ENCODE results near the gene CATSPER1. TPM values are rescaled to one million over a fixed set of nuclear protein-coding genes. Genes with fewer than 3 reads are reported as not detected.

Gene CATSPER1
- total RNA-seq, 4 donors from 2014 or later, result not detected

DNA sequence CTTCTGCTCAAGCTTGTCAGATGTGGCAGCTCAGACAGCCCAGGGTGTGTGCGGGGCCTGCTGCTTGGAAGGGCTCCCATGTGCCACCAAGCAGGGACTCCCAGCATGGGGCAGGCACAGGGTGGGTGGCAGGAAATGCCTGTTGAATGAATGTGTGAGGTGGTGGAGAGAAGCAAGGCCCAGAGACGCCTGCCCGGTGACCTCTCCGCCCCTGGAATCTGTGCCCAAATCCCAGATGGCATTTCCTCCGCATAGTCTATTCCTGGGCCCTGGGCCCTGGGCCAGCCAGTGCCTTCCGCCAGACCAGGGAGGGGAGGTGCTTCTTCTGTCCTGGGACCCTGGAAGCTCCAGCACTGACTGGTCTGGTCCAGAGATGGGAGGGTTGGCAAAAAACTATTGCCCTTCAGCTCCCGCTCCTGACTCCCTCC lies 10.8 kb downstream of the CATSPER1 start:
- peaks cover 0 to 17% of the 10 kb centered on the region in 2 donors for H3K27me3 ChIP-seq
- no peak overlapping the region for H3K4me3 ChIP-seq
- H3K36me3 ChIP-seq, result no peaks in the 10 kb centered on the region
- no peak for DNase-seq
- TF ChIP-seq, protein P1, sequence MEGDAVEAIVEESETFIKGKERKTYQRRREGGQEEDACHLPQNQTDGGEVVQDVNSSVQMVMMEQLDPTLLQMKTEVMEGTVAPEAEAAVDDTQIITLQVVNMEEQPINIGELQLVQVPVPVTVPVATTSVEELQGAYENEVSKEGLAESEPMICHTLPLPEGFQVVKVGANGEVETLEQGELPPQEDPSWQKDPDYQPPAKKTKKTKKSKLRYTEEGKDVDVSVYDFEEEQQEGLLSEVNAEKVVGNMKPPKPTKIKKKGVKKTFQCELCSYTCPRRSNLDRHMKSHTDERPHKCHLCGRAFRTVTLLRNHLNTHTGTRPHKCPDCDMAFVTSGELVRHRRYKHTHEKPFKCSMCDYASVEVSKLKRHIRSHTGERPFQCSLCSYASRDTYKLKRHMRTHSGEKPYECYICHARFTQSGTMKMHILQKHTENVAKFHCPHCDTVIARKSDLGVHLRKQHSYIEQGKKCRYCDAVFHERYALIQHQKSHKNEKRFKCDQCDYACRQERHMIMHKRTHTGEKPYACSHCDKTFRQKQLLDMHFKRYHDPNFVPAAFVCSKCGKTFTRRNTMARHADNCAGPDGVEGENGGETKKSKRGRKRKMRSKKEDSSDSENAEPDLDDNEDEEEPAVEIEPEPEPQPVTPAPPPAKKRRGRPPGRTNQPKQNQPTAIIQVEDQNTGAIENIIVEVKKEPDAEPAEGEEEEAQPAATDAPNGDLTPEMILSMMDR (IDR thresholded peaks at IDR 0.05), result no peak
- no peak for TF ChIP-seq POLR2A (IDR thresholded peaks at IDR 0.05)
- H3K27ac ChIP-seq, result no peak overlapping the region
- H3K4me1 ChIP-seq, result peaks cover 0 to 6% (median 1%) of the 10 kb centered on the region in 4 donors
- H3K9me3 ChIP-seq, result no peaks in the 10 kb centered on the region

DNA sequence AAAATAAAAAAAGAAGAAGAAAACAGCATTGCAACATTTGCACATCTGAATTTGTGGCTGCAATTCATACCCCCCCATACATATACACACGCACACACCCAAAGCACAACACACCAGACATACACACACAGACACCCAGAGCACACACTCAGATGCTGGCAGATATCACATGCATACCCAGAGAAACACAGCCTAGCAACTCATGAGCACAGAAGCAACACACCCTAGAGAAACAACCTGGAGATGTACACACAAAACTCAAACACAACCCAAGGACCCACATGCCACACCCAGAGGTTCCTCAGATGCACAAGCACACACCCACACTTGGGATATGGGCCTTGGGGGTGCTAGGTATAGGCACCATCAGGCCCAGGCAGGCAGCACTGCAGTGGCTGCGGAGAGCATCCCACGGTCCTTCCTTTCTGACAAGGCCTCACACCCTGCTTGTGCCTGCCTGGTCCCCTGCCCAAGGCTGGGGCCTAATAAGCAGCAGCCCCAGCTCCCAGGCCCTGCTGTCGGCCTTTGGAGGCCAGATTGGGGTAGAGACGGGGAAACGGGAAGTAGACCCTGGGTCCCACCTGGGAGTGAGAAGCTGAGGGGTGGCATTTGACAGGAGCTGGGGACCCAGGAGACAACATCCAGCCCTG lies 11.3 kb downstream of the CATSPER1 start:
- Histone ChIP-seq H3K4me3 (no peak overlapping the region), H3K36me3 (no peaks in the 10 kb centered on the region), H3K27me3 (peaks cover 0 to 17% of the 10 kb centered on the region in 2 donors), H3K27ac (no peak overlapping the region), H3K9me3 (no peaks in the 10 kb centered on the region), H3K4me1 (peaks cover 0 to 6% (median 1%) of the 10 kb centered on the region in 4 donors)
- no peak for DNase-seq
- TF ChIP-seq POLR2A (IDR thresholded peaks at IDR 0.05), result no peak
- TF ChIP-seq, protein P1 (IDR thresholded peaks at IDR 0.05), result no peak

DNA sequence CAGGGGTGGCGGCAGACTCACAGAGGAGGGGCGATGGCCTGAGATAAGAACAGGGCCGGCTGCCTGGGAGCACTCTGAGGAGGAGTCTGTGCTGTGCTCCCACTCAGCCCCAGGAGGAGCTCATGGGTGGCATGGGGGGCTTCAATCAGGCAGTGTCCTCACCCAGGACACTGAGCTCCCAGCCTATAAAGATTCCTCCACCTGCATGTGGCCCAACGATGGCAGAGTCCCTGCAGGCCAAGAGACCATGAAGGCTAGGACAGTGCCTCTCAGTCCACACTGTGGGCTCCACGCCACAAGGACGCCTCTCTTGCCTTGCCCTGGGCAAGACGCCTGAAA lies 12.5 kb downstream of the CATSPER1 start:
- Histone ChIP-seq H3K27me3 (peaks cover 0 to 17% of the 10 kb centered on the region in 2 donors), H3K9me3 (no peaks in the 10 kb centered on the region), H3K4me1 (peaks cover 0 to 6% (median 1%) of the 10 kb centered on the region in 4 donors), H3K36me3 (no peaks in the 10 kb centered on the region), H3K4me3 (no peak overlapping the region), H3K27ac (no peak overlapping the region)
- DNase-seq, result no peak
- TF ChIP-seq POLR2A (IDR thresholded peaks at IDR 0.05), result no peak
- TF ChIP-seq, protein P1 (IDR thresholded peaks at IDR 0.05), result no peak

DNA sequence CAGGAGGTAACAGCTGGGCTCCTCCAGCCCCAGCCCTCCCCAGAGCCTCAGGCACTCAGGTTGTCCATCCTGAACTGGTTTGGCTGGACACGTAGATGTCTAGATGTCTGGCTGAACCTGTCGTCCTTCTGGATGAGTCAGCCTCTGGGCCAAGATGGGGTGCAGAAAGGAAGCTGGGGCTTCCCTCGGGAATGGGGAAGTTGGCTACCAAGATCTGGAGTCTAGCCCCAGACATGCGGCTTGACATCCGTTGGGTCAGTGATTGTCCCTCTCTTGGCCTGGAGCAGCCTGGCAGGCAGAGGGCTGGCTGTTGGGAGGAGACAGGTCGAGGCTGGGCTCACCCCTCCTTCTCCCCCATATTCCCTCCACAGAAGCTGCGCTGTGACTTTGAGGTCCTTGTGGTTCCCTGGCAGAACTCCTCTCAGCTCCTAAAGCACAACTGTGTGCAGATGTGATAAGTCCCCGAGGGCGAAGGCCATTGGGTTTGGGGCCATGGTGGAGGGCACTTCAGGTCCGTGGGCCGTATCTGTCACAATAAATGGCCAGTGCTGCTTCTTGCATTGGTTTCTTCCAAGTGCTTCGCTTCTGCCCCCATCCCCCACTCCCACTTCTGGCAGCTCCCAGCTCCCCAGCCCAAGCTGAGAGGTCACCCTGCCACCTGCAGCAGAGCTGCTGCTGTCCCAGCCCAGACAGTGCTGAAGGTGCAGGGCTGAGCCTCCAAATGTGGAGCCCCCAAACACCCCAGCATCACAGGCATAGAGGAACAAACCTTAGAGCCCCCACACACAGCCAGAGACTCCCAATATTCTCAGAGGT lies 13.1 kb downstream of the CATSPER1 start:
- no peak overlapping the region for H3K27ac ChIP-seq
- H3K9me3 ChIP-seq, result no peaks in the 10 kb centered on the region
- no peak overlapping the region for H3K4me3 ChIP-seq
- peaks cover 0 to 6% (median 1%) of the 10 kb centered on the region in 4 donors for H3K4me1 ChIP-seq
- H3K27me3 ChIP-seq, result peaks cover 0 to 17% of the 10 kb centered on the region in 2 donors
- no peaks in the 10 kb centered on the region for H3K36me3 ChIP-seq
- DNase-seq, result no peak
- TF ChIP-seq, protein P1 (IDR thresholded peaks at IDR 0.05), result no peak
- TF ChIP-seq POLR2A (IDR thresholded peaks at IDR 0.05), result no peak

DNA sequence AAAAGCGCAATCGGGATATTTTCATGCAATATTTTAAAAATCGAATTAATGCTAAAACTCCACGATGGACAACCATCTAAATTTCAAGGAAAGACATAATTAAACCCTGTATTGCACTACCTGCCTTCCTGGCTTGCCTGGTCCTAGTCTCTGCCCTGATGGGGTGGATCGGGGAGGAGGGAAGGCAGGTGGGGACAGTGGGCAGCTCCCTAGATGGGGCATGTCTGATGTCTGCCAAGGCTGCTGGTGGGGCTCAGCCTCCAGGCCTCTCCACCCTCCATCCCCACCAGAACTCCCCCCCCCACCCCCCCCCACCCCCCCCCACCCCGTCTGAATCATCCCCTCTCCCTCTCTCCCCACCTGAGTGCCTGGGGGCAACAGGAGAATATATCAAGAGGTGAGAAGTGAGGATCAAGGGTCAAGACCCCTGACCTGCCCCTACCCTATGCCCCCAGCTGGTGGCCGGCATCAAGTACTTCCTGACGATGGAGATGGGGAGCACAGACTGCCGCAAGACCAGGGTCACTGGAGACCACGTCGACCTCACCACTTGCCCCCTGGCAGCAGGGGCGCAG lies 13.8 kb downstream of the CATSPER1 start:
- Histone ChIP-seq H3K27me3 (peaks cover 0 to 17% of the 10 kb centered on the region in 2 donors), H3K36me3 (no peaks in the 10 kb centered on the region), H3K4me3 (no peak overlapping the region), H3K27ac (no peak overlapping the region), H3K9me3 (no peaks in the 10 kb centered on the region), H3K4me1 (peaks cover 0 to 6% (median 1%) of the 10 kb centered on the region in 4 donors)
- TF ChIP-seq POLR2A (IDR thresholded peaks at IDR 0.05), result no peak
- TF ChIP-seq, protein P1 (IDR thresholded peaks at IDR 0.05), result no peak
- no peak for DNase-seq
